Activated CD8-positive, alpha-beta memory T cell treated with anti-CD3 and anti-CD28 coated beads, Interleukin-2, amount 50 U/mL, for 48 hours (primary cell): ENCODE measurements around the gene MTA2.
A peak's percentile ranks its signal among the peaks of the same experiment; 100 is the strongest.
"Not testable (repeated sequence)": the region's sequence is repeated elsewhere in the genome, so short reads cannot be mapped to it uniquely, and the experiment has no call there.

Experiments
- DNase-seq: peaks from one replicate; pipeline ENCODE4 v3.0.0-alpha.2; 2020

Gene MTA2

DNA sequence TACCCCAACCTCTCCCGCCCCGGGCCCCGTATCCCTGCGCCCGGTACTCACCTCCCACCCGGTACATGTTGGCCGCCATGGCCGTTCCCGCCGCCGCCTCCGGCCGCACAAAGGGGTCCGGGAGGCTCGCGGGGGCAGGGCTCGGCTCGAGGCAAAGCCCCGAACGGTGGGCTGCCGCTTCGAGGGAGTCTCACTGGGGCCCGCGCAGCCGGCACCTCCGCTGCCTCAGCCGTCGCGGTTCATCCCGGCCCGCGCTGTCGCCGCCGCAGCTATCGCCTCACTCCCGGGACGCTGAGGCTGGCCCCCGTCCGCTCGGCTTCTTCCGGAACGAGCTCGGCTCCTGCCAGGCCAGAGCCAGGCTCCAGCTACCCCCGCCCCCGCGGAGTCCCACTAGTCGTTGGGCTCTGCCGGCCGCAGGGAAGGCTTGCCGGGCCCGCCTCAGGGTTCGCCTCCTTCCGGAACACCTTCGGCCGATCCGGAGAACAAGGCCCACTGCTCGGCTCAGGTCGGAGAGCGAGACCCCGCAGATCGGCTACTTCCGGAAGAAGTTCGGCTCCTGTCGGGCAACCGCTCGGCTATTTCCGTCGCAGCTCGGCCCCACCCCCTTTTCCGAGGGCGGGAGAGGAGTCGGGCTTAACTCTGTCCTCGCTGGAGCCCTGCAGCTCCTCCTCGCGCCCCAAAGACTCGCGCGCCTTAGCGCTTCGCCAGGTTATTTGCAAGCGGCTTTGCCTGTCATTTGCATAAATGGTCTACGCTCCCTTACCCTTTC, at the start of gene MTA2:
Gene MTA2 (minus strand): TSS at position 494 of the 769 bp plus-strand sequence. CDS start 415 bp downstream, at position 79.
- peak; percentile 100 for DNase-seq

DNA sequence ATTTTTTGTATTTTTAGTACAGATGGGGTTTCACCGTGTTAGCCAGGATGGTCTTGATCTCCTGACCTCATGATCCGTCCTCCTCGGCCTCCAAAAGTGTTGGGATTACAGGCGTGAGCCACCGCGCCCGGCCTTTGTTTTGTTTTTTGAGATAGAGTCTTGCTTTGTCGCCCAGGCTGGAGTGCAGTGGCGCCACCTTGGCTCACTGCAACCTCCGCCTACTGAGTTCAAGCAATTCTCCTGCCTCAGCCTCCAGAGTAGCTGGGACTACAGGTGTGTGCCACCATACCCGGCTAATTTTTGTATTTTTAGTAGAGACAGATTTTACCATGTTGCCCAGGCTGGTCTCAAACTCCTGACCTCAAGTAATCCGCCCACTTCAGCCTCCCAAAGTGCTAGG, 48.6 kb upstream of the MTA2 start:
- DNase-seq = not testable (repeated sequence)

DNA sequence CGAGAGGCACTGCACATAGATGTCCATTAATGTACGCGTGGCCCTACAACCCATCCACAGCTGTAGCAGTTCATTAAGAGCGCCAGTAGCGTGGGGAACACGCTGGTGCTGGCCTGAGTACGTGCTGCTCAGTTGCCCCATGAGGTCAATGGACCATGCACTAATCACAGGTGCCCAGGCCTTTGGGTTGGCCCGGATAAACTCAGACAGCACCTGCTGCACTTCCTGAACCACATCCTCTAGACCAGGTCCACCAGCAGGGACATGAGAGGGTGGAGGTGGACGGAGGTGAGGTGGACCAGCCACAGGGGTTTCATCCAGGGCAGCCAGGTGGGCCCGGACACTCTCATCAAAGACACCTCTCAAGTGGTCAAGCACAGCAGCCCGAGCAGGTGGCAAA, 47.8 kb upstream of the MTA2 start:
- no peak for DNase-seq

DNA sequence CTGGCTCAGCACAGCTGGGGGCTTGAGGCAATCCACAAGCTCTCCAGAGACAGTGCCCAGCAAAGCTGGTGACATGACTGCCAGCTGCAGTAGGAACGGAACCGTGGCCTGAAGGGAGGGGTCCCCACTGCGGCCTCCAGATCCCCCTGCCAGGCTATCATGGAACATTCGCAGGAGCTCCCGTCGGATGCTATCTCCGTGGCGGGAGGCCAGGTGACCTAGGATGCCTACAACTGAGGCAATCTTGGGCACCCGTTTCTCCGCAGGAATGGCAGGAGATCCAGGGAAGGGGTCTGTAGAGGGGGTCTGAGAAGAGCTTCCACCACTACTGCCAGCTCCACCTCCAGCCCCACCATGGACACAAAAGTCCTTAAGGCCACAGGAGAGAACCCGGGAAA, 47.3 kb upstream of the MTA2 start:
- no peak for DNase-seq

DNA sequence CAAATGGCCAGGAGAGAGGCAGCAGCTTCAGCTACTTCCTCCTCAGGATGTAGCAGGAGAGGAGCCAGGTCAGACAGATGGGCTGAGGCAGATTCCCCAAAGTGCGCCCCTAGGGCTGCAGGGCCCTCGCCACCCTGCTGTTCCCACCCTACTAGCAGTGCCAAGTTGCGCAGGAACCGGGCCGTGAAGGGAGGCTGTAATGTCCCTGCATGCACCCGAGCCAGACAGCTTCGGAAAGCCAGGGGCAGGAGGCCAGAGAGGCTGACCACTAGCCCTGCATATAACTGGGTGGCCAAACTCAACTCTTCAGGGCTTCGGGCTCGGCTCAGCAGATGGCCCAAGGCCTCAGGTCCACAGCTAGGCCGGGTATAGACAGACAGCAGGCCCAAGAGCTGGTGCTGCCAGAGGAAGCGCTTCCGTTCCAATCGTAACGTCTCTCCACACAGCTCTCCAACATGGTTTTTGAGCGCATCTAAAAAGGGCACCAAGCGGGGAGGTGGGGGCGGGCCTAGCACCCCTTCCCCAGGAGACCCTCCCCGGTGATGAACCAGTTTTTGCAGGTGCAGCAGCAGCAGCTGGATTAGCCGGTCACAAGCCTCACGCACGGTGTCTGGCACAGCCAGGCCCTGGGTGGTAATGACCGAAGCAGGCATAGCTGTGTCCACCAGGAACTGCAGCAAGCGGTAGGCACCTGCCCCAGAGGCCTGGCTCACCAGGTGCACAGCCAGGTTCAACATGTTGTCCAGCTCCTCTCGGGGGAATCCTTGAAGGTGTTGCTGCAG, 46.7 kb upstream of the MTA2 start:
- DNase-seq = no peak

DNA sequence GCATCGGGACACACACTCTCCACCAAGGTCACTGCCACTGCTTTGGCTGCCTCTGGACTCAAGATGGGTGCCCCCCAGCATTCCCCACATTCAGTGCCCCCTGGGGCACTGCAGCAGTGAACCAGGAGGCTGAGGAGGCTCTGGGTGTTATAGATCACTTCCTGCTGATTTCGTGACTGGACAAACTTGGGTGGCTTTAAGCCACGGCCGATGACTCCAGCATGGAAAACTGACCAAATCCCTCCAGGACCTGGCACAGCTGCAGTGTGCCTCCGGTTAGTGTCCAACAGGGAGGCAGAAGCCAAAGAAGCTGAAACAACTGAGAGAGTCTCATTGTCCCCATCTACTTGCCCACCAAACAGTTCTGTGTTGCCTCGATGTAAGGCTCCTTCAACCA, 45.9 kb upstream of the MTA2 start:
- no peak for DNase-seq

DNA sequence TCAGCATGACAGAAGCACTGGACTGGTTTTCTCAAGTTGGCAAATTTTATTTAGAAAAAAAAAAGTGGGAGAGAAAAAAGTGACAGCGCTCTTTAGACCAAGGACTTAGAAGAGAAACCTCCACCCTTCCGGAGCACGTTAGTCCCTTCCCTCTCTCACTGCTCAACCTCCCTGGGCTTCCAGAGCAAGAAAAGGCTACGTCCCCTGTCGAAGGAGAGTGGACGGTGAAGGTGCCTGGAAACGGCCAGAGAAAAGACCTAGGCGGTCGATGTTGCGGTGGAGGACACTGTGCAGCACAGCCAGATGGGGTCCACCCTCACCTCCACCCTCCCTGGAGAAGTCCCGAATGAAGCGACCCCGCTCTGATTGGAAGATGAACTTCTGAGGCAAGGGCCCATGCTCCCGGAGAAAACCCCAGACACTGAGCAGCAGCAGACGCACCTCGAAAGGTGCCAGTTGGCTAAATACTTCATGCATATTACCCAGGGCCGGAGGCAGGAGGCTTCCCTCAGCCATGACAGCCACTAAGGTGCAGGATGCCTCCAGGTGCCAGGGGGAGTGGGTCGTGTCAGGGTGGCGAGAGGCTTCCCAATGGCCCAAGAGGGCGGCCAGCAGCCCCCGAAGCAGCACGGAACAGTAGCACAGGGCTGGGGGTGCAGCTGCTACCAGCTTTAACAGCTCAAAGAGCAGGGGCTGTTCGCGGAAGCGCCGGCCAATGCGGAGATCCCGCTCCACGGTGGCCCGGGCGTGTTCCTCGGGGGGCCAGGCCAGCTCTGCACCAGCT, 45.4 kb upstream of the MTA2 start:
- DNase-seq = no peak

DNA sequence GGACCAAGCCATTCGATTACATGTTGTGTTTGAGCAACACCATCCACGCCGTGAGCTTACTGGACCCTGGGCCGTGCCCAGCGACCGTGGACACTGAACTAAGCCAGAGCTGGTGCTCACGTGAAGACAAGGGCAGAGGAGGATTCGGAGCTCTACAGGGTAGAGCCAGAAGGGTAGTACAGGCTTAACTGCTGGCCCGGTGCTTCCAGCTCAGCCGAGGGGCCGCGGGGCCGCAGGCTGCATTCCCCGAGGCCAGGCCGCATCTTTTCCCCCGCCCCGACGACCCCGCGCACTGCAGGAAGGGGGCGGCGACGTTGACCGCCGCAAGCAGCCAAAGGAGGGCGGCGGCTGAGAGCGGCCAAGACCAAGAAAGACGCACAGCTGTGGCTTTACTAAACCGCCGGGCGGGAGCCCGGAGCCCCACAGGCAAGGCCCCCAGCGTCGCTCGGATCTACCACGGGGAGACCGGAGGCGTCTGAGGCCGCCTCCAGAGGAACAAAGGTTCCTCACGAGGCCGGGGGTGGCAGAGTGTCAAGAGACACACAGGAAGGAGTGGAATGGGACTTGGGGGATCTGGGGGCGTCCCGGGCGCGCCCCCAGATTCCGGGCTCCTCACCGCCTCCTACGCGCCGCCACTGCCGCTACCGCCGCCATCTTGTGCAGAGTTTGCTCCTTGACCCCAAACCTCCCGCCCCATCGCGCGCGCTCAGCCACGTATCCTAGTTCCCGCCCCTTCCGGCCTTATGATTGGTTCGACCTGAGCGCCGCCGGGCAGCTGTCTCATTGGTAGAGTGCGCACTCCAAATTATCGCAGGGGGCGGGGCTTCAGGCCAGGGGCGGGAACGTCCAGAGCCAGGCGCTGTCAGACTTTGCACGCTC, 44.5 kb upstream of the MTA2 start, which contains the start of gene GANAB:
Gene GANAB (minus strand): TSS at position 668 of the 879 bp plus-strand sequence. CDS start 14 bp downstream, at position 654.
- DNase-seq = peak; percentile 99

DNA sequence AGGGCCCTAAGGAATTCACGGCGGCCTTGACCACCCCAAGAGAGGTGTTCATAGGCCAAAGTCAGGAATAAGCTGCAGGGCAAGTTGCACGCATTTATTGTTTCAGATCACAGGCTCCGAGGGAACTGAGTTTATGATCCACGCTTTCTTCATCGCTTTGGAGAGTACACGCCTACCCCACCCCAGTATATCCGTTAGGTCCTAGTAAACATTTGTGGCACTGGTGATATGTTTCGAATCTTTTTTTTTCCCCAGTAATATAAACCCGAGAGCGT, 43.9 kb upstream of the MTA2 start:
- DNase-seq = no peak

DNA sequence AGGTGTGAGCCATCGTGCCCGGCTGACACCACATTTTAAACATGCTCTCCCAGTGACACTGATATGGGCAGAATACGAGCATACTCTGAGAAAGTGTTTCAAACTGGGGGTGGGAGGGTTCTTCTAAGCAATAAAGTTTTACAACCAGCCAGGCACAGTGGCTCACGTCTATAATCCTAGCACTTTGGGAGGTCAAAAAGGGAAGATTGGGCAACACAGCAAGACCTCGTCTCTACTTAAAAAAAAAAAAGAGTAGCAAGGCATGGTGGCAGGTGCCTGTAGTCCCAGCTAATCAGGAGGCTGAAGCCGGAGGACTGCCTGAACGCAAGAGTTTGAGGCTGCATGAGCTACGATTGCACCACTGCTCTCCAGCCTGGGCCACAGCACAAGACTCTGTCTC, 42.6 kb upstream of the MTA2 start:
- no peak for DNase-seq

DNA sequence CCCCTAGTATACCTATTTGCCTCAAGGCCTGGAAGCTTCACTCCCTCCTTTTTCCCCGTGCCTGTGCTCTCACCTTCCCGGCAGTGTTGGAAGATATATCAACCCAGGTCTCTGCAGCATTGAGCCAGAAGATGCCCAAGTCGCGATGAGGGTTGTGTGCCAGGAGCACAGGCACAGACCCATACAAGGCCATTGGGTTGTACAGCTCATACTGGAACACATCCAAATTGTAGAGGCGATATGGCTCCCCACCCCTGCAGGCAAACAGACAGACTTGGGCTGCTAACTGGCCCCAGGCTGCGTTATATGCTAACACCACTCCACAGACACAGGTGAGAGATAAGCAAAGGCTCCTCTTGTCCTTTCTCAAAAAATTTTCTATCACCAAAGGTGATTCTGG, 30.8 kb upstream of the MTA2 start:
- no peak for DNase-seq

DNA sequence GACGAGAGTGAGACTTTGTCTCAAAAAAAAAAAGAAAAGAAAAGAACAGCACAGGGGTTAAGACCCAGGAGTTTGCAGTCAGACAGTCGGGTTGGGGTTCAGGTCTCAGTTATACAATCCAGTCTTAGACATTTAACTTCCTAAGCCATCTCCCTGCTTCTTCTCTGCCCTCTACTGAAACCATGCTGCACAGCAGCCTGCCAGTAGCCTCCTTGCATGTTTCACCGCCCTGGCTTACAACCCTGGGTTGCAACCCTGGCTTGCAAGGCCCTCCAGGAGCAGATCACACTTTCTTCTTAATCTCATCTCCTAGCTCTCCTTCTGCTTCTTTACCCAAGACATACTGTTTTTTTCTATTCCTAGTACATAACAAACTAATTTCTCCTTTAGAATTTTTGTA, 26.0 kb upstream of the MTA2 start:
- no peak for DNase-seq

DNA sequence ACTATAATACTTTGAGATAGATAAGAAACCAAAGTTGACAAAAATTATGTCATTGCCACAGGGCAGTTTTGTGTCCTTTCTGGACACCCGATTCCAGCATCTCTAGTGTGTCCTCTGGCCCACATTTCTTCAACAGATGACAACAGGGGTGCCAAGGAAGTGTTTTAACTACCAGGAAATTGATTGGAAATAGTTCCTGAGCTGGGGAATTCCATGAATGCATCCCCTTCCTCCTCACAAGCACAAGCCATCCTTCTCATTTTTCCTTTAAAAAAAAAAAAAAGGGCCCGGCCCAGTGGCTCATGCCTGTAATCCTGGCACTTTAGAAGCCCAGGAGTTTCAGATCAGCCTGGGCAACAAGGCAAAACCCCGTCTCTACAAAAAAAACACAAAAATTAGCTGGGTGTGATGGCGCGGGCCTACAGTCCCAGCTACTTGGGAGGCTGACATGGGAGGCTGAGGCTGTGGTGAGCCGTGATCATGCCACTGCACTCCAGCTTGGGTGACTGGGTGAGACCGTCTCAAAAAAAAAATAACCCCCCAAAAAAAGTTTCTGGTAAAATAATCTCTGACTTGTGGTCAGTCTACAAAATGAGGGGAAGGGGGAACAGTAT, 20.9 kb upstream of the MTA2 start:
- no peak for DNase-seq

DNA sequence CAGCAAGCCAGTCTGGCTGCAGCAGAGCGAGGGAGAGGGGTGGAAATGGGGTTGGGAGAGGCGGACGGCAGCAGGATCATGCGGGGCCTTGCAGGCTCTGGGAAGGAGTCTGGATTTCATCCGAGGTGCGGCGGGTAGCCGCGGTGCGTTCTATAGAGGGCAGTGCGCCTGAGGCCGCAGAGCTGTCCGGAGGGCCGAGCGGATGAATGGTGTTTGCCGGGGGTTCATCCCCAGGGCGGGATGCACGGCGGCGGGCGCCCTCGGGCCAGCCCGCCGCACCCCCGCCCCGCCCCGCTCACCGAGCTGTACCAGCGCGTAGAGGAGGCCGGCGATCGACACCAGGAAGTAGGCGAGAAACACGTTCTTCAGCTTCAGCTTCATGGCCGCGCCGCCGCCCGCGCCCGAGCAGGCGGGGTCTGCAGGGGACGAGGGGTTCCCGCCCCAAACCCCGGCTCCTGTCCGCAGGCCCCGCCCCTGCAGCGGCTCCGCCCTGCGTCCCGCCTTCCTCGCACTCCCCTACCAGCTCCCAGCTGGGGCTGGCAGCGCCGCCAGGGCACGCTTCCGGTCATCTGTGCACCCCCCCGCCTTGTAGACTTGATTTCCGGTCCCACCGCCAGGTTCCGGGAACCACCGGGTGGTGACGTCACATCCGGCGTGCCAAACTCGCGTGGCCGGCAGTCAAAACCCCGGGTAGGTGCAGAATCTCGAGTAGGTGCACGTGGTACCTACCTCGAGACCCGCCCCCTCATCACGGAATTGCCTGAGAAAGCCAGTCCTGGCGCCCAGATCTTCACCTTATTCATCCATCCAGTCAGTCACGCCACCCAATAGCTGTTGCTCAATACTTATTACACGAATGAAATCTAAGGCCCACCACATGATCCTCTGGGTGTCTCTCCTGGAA, 20.2 kb upstream of the MTA2 start, which contains the start of gene B3GAT3:
Gene B3GAT3 (minus strand): TSS at position 420 of the 904 bp plus-strand sequence. CDS start 39 bp downstream, at position 381.
- peak; percentile 98 for DNase-seq

DNA sequence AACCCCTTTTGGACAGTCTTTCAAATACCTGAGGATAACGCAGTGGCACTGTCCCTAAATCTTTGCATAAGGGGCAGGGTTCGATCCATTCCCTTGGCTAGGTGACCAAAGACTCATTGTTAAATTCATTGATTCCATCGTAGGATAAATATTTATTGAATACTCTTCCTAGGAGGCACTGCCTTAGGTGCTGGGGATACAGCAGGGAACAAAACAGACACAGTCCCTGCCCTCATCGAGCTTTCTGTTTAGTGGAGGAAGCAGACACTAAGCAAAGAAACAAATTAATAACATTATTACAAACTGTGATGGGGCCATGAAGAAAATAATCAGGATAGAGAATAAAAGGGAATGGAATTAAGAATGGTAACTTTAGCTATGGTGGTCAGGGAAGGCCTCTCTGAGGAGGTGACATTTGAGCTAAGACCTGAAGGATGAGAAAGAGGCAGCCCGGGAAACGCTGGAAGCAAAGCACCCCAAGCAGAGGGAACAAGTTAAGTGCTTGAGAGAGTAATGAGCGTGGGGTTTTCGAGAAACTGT, 19.4 kb upstream of the MTA2 start:
- no peak for DNase-seq

DNA sequence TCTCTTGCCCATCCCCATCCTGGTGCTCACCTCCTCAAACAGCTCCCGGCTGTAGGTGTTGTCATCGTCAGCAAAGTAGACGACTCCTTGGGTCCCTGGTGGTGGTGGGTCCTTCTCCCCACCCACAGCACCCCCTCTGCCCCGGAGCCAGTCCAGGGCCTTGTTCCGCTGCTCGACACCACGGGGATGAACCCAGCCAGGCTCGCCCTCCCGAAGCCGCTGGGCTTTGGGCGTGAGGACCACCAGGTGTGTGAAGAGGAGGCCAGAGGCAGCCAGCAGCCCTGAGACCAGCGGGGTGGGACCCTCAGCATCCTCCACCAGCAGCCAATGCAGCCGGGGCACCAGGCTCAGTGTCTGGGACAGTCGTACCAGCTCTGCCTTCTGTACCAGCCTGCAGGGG, 15.3 kb upstream of the MTA2 start:
- not testable (repeated sequence) for DNase-seq

DNA sequence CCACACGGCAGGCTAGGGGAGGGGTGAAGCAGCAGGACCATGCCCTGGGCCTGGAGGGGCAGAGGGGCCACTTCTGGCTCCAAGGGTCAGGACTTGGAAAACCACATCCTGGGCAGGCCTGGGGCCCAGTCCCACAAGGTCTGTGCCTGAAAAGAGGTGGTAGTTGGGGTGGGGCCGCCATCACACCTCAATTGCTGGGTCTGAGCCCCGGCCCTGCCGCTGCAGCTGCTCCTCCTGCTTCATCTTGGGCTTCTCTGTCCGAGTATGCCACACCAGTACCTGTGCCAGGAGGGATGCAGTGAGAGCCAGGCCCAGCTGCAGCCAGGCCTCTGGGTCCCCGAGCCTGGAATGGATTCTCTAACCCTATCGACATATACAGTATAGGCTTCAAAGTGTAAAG, 13.9 kb upstream of the MTA2 start:
- no peak for DNase-seq

DNA sequence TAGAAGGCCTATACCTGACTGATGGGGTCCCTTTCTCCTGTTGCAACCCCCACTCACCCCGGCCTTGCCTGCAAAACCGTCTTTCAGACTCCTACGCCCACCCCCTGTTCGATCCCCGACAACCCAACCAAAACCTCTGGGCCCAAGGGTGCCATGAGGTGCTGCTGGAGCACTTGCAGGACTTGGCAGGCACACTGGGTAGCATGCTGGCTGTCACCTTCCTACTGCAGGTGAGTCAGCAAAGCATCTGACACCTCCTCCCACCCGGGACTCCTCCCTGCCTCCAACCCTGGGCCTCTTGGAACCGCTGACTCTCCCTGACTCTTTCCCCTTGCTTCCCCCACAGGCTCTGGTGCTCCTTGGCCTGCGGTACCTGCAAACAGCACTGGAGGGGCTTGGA, 12.6 kb upstream of the MTA2 start:
- DNase-seq = peak; percentile 71

DNA sequence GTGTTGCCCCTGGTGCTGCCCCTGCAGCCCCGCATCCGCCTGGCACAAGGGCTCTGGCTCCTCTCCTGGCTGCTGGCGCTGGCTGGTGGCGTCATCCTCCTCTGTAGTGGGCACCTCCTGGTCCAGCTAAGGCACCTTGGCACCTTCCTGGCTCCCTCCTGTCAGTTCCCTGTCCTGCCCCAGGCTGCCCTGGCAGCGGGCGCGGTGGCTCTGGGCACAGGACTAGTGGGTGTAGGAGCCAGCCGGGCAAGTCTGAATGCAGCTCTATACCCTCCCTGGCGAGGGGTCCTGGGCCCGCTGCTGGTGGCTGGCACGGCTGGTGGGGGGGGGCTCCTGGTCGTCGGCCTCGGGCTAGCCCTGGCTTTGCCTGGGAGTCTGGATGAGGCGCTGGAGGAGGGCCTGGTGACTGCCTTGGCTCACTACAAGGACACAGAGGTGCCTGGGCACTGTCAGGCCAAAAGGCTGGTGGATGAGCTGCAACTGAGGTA, 11.7 kb upstream of the MTA2 start:
- no peak for DNase-seq
